Suppressor macrophage treated with lipopolysaccharide for 1 hour (primary cell): ENCODE data around the gene GABRB2.
"Not testable (repeated sequence)": the region's sequence is repeated elsewhere in the genome, so short reads cannot be mapped to it uniquely, and the experiment has no call there.

Source experiments
- DNase-seq, 3 donors: peaks; one replicate each; pipeline ENCODE4 v3.0.0-alpha.2; 2020 to 2022

The GABRB2 gene

GRCh38 chr5:161546470-161547301 lies at the start of gene GABRB2:
Gene GABRB2 (minus strand): TSS chr5:161546725. CDS start chr5:161546643, 82 bp downstream.
- DNase-seq = peak; percentile 63 to 80 (median 78)

GRCh38 chr5:161585798-161586197 lies 39.3 kb upstream of the GABRB2 start:
- no peak for DNase-seq

GRCh38 chr5:161580621-161581020 lies 34.1 kb upstream of the GABRB2 start:
- no peak for DNase-seq

GRCh38 chr5:161572914-161573313 lies 26.4 kb upstream of the GABRB2 start:
- DNase-seq = no peak

GRCh38 chr5:161566081-161566480 lies 19.6 kb upstream of the GABRB2 start:
- no peak for DNase-seq

- no peak for DNase-seq
These were observed 15.9 kb upstream of the GABRB2 start for GRCh38 chr5:161562446-161562845.

- no peak for DNase-seq
These were observed 2.6 kb upstream of the GABRB2 start for GRCh38 chr5:161549106-161549505.

GRCh38 chr5:161548487-161549094 lies 2.1 kb upstream of the GABRB2 start:
- no peak for DNase-seq

GRCh38 chr5:161547738-161548486 lies 1.4 kb upstream of the GABRB2 start:
- peak in 1 of 3 donors; percentile 15 for DNase-seq

- DNase-seq = no peak
These were observed 847 bp upstream of the GABRB2 start for GRCh38 chr5:161547406-161547737.

GRCh38 chr5:161546095-161546469 lies 443 bp downstream of the GABRB2 start:
- no peak for DNase-seq

- no peak for DNase-seq
These were observed 1.0 kb downstream of the GABRB2 start for GRCh38 chr5:161545344-161546094.

GRCh38 chr5:161544350-161544765 lies 2.2 kb downstream of the GABRB2 start:
- peak; percentile 77 to 80 (median 77) for DNase-seq

- no peak for DNase-seq
These were observed 7.5 kb downstream of the GABRB2 start for GRCh38 chr5:161539016-161539415.

GRCh38 chr5:161535762-161536161 lies 10.8 kb downstream of the GABRB2 start:
- DNase-seq = no peak

GRCh38 chr5:161530700-161531099 lies 15.8 kb downstream of the GABRB2 start:
- no peak for DNase-seq

- DNase-seq = no peak
These were observed 32.6 kb downstream of the GABRB2 start for GRCh38 chr5:161513942-161514341.

GRCh38 chr5:161507591-161507990 lies 38.9 kb downstream of the GABRB2 start:
- peak in 1 of 3 donors; percentile 3 for DNase-seq

- DNase-seq = not testable (repeated sequence)
These were observed 41.4 kb downstream of the GABRB2 start for GRCh38 chr5:161505160-161505559.

- no peak for DNase-seq
These were observed 48.0 kb downstream of the GABRB2 start for GRCh38 chr5:161498531-161498930.

GRCh38 chr5:161483721-161484120 lies 62.8 kb downstream of the GABRB2 start:
- no peak for DNase-seq

GRCh38 chr5:161481922-161482321 lies 64.6 kb downstream of the GABRB2 start:
- no peak for DNase-seq
